ENCODE measurements around the gene GAPDHS.

Gene GAPDHS

DNA sequence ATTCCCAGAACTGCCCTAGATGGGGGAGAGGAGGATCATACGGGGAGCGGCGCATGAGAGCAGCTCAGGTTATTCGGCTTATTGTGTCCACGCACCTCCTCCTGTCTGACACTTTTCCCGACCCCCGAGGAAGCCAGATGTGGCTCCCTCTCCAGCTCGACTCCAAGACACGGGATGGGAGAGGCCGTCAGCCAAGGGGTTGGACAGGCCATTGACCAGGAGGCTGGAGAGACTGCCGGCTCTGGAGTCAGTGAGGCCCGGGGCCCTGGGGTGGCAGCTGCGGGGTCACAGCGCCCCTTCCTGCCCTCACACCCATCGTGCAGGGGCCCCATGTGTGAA, 22.7 kb upstream of the GAPDHS start:
- DNase-seq (ENCODE audit: low read depth in 1 of 2, low spot score in 1 of 2), result no peak

DNA sequence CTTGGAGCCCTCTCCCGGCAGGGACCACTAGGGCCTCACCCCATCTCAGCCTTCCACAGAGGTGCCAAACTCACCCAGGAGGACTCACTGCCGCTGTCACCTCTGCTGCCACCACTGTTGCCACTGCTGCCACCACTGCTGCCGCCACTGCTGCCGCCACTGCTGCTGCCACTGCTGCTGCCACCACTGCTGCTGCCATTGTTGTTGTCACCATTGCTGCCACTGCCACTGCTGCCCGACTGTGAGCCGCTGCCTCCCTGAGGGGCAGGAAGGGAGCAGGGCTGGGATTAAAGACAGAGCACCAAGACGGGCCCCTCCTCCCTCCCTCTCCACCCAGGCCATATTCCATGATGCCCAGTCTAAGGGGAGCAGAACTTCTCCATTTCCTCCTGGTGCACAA, 21.9 kb upstream of the GAPDHS start:
- DNase-seq (ENCODE audit: low read depth in 1 of 2, low spot score in 1 of 2), result no peak

DNA sequence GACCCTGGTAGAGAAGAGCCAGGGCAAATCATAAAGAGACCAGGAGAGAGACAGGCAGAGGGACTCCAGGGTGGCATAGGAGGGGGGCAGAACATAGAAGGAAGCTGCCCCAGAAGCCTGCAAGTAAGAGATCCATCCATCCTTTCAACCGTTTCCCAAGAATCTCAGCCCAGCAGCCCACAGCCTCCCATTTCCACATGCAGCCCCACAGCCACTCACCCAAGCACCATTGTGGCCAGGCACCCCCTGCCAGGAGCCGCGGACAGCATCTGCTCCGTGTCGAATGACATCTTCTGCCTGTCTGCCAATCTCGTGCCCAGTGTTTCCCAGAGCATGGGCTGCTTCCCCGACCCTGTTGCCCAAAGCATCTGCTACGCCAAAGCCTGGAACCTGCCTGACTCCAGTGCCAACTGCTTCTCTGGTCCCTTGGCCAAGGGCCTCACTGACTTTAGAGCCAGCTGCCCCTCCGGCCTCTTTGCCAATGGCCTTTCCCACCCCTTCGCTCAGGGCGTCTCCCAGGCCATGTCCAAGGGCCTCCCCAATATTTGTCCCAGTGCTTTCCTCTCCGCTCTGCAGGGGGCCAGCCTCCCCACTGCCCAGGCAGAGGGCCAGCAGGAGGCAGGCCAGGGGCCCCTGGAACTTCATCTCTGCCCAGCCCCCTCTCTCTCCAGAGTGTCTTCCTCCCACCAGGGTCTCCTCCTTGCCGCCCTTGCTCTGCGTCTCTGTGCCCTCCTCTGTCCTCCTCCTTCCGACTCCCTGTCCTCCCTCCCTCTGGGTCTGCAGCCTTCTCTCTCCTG, 20.2 kb upstream of the GAPDHS start:
- no peak for DNase-seq (ENCODE audit: low read depth in 1 of 2, low spot score in 1 of 2)

GRCh38 chr19:35513628-35514281, 19.5 kb upstream of the GAPDHS start, which contains the start of gene DMKN:
DMKN (minus strand) TSS chr19:35513649; CDS start chr19:35513475, 174 bp downstream.
- no peak for DNase-seq (ENCODE audit: low read depth in 1 of 2, low spot score in 1 of 2)

DNA sequence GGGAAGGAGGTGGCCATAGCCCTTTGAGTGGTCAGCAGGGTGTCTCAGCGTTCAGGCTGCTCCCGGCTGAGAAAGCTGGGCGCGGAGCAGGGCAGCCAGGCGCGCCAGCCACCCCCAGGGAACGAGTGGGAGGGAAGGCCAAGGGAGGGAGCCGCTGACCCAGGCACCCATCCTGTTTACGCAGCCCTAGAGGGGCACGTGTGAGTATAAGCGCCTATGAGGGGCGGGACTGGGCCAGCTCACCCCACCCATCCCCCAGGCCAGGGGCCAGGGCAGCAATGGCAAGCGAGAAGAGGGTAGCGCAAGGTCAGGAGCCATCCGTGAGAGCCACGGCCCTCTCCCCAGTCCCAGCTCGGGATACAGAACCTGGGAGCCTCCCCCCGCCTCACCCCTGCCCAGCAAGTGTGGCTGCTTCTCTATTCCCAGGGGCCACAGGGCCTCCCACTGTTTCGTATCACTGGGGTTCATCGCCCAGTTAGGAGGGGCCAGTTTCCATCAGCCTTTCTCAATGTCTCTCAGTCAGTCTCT, 18.9 kb upstream of the GAPDHS start:
- DNase-seq (ENCODE audit: low read depth in 1 of 2, low spot score in 1 of 2), result no peak

GRCh38 chr19:35516310-35516709, 16.9 kb upstream of the GAPDHS start:
- no peak for DNase-seq (ENCODE audit: low read depth in 1 of 2, low spot score in 1 of 2)

DNA sequence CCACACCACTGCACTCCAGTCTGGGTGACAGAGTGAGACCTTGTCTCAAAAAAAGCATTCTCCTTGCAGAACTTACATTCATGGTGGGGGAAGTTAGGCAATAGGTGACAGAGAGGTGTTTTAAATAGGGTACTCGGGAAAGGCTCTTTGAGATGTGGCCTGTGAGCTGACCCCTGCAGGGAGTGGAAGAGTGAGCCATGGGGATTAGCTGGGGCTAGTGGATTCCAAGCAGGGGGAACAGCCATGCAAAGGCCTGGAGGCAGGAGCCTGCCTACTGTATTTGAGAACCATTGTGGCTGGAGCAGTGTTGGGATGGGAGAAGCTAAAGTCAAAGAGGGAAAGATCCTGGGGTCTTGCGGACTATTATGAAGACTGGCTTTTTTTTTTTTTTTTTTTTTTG, 15.9 kb upstream of the GAPDHS start:
- DNase-seq (ENCODE audit: low read depth in 1 of 2, low spot score in 1 of 2), result no peak

DNA sequence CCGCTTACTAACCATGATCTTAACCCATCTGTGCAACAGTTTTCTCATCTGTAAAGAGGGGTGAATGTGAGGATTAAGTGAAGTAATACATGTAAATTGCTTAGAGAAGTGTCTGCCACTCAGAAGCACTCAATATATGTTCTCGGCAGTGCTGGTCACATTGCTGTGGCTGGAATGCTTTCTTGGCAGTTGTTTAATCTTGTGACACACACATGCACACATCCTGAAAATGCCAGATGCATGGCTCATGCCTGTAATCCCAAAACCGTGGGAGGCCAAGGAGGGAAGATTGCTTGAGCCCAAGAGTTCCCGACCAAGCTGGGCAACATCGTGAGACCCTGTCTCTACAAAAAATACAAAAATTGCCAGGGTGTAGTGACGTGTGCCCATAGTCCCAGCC, 14.9 kb upstream of the GAPDHS start:
- DNase-seq (ENCODE audit: low read depth in 1 of 2, low spot score in 1 of 2), result no peak

DNA sequence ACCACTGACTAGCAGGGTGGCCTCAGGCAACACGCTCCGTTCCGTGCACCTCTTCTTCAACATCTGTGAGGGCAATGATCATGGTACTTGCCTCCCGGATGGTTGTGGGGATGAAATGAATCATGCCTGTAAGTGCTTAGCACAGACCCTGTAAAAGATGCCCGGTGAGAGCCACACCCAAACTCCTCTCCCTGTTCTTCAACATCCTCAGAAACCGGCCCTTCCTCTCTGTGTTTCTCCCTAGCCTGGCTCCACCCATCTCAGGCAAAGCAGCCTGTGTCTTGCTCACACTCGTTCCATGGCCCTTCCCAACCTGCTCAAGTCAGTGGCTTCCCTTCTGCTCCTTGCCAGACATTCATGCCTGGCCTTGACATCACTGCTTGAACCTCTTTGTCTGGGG, 14.0 kb upstream of the GAPDHS start:
- no peak for DNase-seq (ENCODE audit: low read depth in 1 of 2, low spot score in 1 of 2)

DNA sequence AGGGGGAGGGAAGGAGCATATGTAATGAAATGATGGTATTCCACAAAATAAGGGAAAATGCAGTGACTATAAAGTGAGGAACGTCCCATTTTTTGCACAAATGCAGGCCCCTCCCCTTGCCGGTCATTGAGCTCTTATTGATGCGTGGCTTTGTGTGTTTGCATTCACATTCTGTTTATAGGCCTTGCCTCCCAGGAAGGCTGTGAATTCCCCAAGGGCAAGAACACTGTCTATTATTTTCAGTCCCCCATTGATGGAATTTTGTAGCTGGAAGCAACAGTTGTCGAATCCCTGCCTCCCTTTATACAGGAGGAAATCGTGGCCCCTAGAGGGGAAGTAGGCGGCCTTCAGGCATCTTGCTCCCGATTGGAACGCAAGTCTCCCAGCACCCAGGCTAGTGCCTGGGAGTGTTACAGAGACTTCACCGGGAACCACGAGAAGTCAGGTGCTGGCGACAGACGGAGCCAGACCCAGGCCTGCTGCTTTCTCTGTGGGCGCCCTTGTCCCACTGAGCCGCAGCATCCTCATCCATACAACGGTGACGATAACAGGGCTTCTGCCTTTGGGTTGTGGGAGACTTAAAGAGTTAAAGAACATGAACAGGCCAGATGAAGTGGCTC, 12.0 kb upstream of the GAPDHS start:
- DNase-seq (ENCODE audit: low read depth in 1 of 2, low spot score in 1 of 2), result no peak

GRCh38 chr19:35522745-35523327, 10.4 kb upstream of the GAPDHS start:
- no peak for DNase-seq (ENCODE audit: low read depth in 1 of 2, low spot score in 1 of 2)

GRCh38 chr19:35524181-35524837, 8.9 kb upstream of the GAPDHS start:
- DNase-seq (ENCODE audit: low read depth in 1 of 2, low spot score in 1 of 2), result no peak

GRCh38 chr19:35525873-35526272, 7.4 kb upstream of the GAPDHS start:
- DNase-seq (ENCODE audit: low read depth in 1 of 2, low spot score in 1 of 2), result no peak

- no peak for DNase-seq (ENCODE audit: low read depth in 1 of 2, low spot score in 1 of 2)
These were observed 4.8 kb upstream of the GAPDHS start, which contains the start of gene SBSN for GRCh38 chr19:35528218-35529038. SBSN (minus strand) TSS chr19:35528311; CDS start chr19:35528281, 30 bp downstream.

- DNase-seq (ENCODE audit: low read depth in 1 of 2, low spot score in 1 of 2), result no peak
These were observed 3.7 kb upstream of the GAPDHS start for GRCh38 chr19:35529241-35530218.

DNA sequence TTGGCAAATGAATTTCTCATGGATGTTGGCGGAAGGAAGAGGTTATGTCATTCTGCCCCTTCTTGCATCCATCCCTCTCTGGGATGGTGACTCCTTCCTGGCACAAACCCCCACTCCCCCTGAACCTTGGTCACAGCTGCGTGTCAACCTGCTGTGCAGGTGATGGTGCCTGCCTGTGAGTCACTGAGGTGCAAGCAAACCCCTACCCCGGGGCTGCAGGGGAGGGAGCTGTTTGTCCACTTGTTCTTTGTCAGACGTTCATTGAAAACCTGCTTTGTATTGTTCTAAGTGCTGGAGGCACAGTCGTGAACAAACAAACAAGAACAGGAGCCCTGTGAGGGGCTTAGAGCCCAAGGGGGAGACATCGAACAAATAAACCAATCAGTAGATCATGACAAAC, 2.0 kb upstream of the GAPDHS start:
- no peak for DNase-seq (ENCODE audit: low read depth in 1 of 2, low spot score in 1 of 2)

DNA sequence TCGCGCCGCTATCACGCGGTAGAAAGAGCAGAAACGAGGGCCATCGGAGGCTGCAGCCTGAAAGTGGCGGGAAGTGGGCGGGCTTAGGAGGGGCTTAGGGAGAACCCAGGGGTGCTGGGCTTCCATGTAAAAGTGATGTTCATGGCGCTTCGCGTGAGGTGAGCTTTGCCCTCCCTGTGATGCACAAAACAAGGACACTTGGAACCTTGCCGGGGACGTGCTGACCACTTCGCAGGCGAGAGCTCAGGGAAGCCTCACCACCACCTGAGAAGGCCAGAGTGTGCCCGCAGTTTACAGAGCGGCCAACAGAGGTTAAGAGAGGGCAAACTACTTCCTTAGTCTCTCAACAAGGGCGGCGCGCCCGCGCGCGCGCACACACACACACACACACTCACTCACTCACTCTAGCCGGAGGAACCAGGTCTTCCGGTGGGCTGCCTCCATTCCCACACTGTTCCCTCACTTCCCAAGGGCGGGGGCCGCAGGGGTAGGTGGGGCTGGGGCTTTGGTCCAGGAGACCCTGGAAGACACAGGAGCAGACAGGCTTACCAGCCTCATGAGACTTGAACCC, 651 bp downstream of the GAPDHS start:
- DNase-seq (ENCODE audit: low read depth in 1 of 2, low spot score in 1 of 2), result no peak

GRCh38 chr19:35534803-35535480, 1.7 kb downstream of the GAPDHS start:
- DNase-seq (ENCODE audit: low read depth in 1 of 2, low spot score in 1 of 2), result no peak
